Cerebellar nuclear complex (tissue), 1 donor: Measurements from ENCODE around the gene RGPD6.
"Not testable (repeated sequence)": the region's sequence is repeated elsewhere in the genome, so short reads cannot be mapped to it uniquely, and the experiment has no call there.

Experiments
- DNase-seq, 2 experiments: peaks; one replicate each; lab custom pipeline; 2025; lab: John Stamatoyannopoulos, UW

Gene RGPD6

DNA sequence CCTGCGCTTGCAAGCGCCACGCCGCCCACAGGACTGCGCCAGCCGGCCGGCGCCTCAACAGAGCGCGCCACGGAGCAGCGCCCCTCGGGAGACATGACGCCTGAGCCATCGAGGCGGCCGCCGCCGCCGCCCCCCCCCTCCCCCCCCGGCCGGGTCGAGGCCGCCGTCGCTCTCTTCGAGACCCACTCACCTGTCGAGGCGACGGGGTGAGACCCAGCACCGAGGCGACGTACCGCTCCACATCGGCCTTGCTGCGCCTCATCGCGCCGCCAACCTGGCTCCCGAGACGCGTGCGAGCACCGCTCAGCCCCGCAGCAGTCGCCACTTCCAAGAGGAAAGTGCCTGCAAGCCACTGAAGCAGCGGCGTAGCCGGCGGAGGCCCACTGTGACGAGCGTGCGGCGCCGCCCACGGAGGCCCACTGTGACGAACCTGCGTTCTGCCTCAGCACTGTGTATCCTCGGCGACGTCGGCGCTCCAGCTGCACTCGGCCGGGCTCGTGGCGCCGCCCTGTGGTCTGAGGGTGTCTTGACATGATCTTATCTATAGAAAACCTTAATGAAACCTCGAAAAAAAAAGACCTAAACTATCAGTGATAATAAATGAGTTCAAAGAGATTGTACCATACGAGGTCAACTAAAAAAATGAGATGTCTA lies at the start of gene RGPD6:
TSS of gene RGPD6 (minus strand) at position 460 of the 654 bp plus-strand sequence. CDS start at position 262, 198 bp downstream.
- not testable (repeated sequence) for DNase-seq

DNA sequence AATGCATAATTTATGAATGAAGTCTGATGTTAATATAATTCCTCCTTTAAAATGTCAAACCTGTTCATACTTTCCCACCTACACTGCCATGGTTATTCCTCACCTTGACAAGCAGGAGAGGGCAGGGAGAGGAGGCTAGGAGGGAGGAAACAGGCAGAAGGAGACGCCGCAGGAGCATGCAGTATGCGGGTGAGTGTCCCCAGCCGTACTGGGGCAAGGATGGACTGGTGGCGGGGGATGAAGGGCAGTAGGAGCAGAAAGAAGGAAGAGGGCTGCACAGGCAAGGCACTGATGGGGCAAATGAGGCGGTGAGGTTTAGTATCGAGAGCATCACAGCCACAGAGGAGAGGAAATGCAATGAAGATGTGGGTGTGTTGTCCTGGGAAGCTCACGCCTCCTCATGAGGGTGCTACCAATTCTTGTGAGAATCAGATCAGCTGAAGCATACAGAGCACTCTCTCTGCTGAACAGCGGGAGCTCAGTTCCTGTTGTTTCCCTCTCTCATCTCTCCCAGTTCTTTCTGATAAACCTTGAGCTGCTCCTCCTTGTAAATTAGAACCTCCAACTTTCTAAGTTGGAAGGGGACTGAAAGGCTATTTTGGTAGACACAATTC lies 42.4 kb upstream of the RGPD6 start:
- not testable (repeated sequence) for DNase-seq

GRCh38 chr2:110613927-110614326 lies 36.9 kb upstream of the RGPD6 start:
- not testable (repeated sequence) for DNase-seq

DNA sequence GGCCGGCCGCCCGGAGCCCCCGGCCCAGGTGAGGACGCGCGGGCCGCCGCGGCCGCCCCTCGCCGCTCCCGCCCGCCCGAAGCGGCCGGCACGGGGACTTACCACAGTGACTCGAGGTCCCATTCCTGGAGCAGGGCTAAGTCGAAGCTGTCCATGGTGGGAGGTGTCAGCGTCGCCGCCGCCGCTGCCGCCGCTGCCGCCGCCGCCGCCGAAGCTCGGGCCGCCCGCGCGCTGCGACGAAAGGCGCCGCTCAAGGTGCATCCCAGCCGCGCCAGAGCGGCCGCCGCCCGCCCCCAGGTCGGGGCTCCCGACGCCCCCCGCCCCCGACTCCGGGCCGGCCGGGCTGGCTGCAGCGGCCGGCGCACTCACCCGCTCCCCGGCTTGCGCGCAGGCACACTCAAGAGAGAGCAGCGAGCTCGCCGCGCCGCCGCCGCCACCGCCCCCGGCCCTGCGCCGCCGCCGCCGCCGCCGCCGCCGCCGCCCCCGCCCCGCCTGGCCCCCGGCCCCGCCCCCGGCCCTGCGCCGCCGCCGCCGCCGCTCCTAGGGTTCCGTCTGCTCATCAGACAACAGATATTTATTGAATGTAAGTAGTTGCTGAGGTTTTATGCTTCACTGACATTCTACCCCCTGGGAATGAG lies 33.7 kb upstream of the RGPD6 start:
- not testable (repeated sequence) for DNase-seq

DNA sequence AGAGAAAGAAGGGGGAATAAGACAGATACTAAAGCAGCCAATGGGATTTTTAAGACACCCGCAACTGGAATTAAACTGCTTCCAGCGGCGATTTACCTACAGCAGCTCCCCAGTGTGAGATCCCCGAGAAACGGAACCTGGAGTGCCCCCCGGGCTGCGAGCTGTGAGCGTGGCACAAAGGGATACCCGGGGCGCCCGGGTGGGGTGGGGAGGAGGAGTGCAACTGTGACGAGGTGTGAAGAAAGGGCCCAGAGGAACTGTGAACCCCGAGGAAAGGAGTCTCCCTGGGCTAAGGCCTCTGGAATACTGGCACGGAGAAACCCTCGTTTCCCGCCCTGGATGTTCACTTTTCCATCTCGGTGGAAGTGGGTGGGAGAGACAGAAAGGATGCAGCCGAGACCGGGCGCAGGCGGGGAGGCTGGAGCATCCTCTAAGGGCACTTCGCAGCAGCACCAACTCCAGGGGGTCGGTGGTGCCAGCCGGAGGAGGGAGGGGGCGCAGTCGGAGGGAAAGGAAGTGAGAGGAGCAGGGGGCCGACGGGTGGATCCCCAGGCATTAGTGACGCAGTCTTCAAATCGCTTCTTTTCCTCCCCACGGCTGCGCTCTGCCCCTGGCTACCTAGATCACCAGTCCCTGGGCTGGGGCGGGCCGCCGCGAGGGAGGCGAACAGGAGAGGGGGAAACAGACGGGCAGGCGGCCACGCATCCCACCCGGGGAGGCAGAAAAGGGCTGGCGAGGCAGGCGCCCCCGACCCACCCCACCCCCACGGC lies 33.0 kb upstream of the RGPD6 start:
- not testable (repeated sequence) for DNase-seq

DNA sequence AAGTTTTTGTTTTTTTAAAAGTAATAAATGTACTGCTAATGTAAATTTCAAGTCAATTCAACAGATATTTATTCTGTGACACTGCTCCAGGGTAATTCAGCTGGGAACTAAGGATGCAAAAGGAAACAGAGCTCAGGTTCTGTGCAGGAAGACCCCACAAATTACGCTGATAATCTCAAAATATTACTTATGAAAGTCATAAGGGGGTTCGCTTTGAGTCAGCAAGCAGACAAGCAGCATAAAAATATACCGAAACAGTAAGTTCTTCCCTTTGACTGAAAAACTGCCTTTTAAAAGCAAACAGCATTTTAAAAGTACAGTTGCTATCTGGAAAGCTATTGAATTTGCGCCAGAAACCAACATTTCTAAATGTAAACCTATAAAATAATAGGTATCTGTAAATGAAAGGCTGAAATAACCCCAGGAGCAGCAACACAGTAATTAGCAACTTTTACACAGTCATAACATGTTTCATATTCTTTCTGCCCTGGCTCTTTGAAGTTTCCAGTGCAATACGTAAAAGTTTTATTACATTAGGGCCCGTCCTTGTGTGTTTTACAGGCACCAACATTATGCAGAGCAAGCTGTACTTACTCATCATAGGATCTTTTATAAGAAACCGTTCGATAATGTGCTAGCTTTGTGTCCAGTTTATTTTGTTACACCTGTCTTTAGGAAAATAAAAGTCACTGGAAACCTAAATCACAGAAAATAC lies 31.9 kb upstream of the RGPD6 start:
- DNase-seq, result not testable (repeated sequence)

GRCh38 chr2:110605057-110605456 lies 28.0 kb upstream of the RGPD6 start:
- not testable (repeated sequence) for DNase-seq

- DNase-seq, result not testable (repeated sequence)
Measured at GRCh38 chr2:110603917-110604591, 27.0 kb upstream of the RGPD6 start.

DNA sequence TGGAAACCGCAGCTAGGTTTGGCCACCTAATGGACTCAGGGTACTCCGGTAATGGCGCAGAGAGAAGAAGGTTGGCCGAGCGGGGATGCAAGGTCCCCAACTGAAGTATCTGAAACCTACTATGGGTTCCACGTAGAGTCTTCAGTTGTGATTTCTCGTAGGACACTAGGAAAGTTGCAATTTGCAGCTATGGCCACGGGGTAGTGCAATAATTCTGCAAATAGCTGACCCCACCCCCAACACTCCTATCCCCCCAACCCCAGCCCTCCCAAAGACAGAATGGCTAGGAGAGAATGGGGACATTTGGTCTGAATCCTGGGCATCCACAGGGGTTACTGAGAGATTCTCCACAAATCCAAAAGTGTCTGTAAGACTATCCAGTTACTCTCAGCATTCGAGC lies 25.1 kb upstream of the RGPD6 start:
- DNase-seq, result not testable (repeated sequence)

- not testable (repeated sequence) for DNase-seq
Measured at GRCh38 chr2:110591973-110592372, 15.0 kb upstream of the RGPD6 start.

- DNase-seq, result not testable (repeated sequence)
Measured at GRCh38 chr2:110589677-110590330, 12.8 kb upstream of the RGPD6 start.

DNA sequence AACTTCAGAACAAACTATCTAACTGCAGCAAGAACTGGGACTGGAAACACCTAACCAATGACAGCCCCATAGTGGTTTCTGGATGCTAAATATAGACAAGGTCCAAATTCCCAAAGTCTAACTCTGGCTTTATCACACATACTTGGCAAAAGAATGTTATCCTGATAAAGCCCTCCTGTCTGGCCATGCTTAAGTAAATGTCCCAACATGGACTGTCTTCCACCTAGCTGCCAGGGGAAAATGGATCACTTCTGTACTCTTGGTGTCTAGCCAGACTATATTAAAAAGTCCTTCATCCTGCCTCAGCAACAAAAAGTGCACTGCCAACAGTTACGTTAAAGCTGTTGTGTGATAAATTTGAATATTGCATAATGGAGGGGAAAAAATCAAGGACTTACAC lies 11.5 kb upstream of the RGPD6 start:
- DNase-seq, result not testable (repeated sequence)

- DNase-seq, result not testable (repeated sequence)
Measured at GRCh38 chr2:110579216-110579965, 2.4 kb upstream of the RGPD6 start.

DNA sequence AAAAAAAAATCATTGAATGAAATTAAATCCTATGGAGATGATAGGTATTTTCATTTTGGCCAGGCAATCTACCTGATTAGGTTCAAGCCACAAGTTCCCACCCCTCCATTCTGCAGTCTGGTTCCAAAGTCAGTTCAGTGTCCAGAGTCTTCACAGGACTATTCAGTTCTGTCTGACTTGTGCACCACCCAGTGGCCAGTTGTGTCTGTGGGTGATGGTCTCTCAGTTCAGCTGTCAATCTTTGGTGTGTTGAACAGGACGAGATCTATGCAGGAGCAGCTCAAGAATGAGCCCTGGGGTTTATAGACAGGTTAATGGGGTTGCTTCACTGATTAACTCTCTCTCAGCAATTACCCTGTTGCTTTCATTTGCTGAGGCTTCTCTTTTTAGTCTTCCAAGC lies 1.4 kb upstream of the RGPD6 start:
- not testable (repeated sequence) for DNase-seq

DNA sequence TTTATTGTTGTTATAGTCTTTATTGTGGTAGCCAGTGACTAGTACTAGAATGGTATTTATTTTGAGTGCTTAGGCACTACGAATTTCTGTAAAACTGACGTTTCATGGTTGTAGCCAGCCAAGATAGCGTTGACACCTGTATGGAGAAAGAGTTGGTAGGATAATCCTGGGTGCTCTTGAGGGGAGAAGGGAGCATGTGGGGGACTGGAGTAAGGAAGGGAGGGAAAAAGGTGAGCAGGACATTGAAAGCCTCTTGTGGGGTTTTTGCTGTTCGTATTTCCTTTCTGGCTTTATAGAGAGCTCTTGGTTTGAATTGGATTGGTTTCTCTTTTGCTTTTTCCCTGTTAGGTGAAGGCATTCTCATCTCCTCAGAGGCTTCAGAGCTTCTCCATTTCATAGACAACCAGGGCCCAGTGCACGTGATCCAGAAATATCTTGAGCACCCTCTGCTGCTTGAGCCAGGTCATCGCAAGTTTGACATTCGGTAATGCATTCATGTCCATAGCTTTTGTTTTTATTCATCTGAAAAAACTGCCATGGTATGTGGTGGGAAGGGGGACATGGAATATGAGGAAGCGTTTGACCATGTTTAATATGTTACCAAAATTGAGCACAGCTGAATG lies 77.2 kb downstream of the RGPD6 start:
- not testable (repeated sequence) for DNase-seq

- DNase-seq, result not testable (repeated sequence)
Measured at GRCh38 chr2:110496027-110496426, 81.0 kb downstream of the RGPD6 start.

DNA sequence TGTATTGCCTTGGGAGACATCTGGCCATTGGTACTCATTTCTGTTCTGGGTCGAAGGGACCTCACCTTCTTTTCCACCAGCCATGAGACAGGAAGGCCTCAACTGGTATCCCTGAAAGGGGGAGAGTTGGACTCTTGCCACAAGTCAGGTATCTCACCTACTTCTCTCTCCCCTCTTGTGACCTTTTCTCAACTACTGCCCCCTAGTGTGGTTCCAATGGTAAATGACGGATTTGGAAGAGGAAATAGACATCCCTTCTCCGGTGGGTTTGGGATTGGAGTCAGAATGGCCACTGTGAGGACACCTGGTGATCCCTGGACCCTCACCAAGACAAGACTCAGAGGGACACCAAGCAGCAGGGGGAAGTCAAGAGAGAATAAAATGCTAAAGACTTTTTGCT lies 82.5 kb downstream of the RGPD6 start:
- DNase-seq, result not testable (repeated sequence)

GRCh38 chr2:110488991-110489390 lies 88.0 kb downstream of the RGPD6 start:
- not testable (repeated sequence) for DNase-seq

DNA sequence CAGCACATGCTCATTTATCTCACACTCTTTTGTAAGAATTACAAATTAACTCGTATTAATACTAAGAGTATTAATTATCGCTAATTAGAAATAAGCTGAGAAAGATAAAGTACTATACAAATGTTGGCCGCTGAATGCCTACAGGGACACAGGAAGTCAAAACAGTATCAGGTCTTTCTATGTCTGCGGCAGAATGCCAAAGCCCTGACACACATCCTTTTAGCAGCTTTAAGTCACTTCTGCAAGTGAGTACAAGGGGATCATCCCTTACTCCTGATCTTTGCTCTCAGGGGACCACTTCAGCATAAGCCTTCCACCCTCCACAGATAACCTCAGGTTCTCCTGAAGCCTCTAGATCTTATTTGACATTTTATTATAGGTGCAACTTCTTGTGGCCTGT lies 94.3 kb downstream of the RGPD6 start:
- DNase-seq, result not testable (repeated sequence)
